Activated T-cell treated with anti-CD3 and anti-CD28 coated beads for 48 hours (primary cell): ENCODE data around the gene JMJD8.

Experiments used
- DNase-seq: peaks from one replicate; pipeline ENCODE4 v3.0.0-alpha.2; 2020; ENCODE audit warnings: low read depth

Gene JMJD8

GRCh38 chr16:684071-684794, at the start of gene JMJD8:
TSS of gene JMJD8 (minus strand) at chr16:684334. CDS start at chr16:684319, 15 bp downstream.
- peak; percentile 97 for DNase-seq

- DNase-seq: peak; percentile 50
These were observed 49.5 kb upstream of the JMJD8 start for GRCh38 chr16:733382-734207.

GRCh38 chr16:732936-733335, 48.8 kb upstream of the JMJD8 start:
- DNase-seq: no peak

- no peak for DNase-seq
These were observed 48.2 kb upstream of the JMJD8 start for GRCh38 chr16:732332-732731.

- DNase-seq: no peak
These were observed 46.8 kb upstream of the JMJD8 start for GRCh38 chr16:730666-731509.

- DNase-seq: no peak
These were observed 45.9 kb upstream of the JMJD8 start for GRCh38 chr16:729768-730665.

- no peak for DNase-seq
These were observed 45.0 kb upstream of the JMJD8 start for GRCh38 chr16:728890-729744.

GRCh38 chr16:728131-728889, 44.2 kb upstream of the JMJD8 start:
- peak; percentile 66 for DNase-seq

GRCh38 chr16:727291-727977, 43.3 kb upstream of the JMJD8 start:
- no peak for DNase-seq

GRCh38 chr16:726438-727290, 42.5 kb upstream of the JMJD8 start, which contains the start of the genes CCDC78 and HAGHL:
TSS of gene CCDC78 (minus strand) at chr16:726443. CDS start at chr16:726367, 76 bp downstream.
TSS of gene HAGHL (plus strand) at chr16:727106. CDS start at chr16:727510, 404 bp downstream.
- DNase-seq: peak; percentile 70

GRCh38 chr16:726188-726437, 42.0 kb upstream of the JMJD8 start:
- DNase-seq: no peak

- no peak for DNase-seq
These were observed 41.5 kb upstream of the JMJD8 start for GRCh38 chr16:725463-726187.

- no peak for DNase-seq
These were observed 40.9 kb upstream of the JMJD8 start for GRCh38 chr16:725041-725376.

GRCh38 chr16:724188-725040, 40.3 kb upstream of the JMJD8 start:
- no peak for DNase-seq

- no peak for DNase-seq
These were observed 39.6 kb upstream of the JMJD8 start for GRCh38 chr16:723695-724094.

GRCh38 chr16:722835-723633, 38.9 kb upstream of the JMJD8 start:
- DNase-seq: no peak
